ENCODE results near the gene SPAG17. TPM values are rescaled to one million over a fixed set of nuclear protein-coding genes. Genes with fewer than 3 reads are reported as not detected.

The SPAG17 gene
- polyA plus RNA-seq, 1 donor from 2014 or later, result 0.25 TPM

DNA sequence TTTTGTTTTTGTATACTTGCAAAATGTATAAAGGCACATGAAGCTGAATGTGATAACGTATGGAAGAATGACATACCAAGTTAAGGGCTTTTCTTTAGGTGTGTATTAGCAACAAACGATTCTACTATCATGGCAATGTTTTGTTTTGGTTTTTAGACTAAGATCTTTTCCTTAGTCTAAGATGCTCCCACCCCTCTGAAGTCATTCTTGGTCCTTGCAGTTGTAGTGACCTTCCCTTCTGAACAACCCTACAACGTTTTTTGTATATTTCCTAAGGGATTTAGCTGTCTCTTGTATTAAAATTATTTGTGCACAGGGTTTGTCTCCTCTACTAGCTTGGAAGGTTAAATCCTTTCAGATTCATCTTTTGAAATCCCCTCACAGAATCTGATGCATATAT is 61.0 kb downstream of the SPAG17 start:
- Histone ChIP-seq H3K9ac (ENCODE audit: low read length) (no peak overlapping the region), H4K20me1 (ENCODE audit: insufficient read depth) (no peaks in the 10 kb centered on the region), H3K27ac (ENCODE audit: low read length) (no peak overlapping the region), H3K79me2 (replicated peaks; ENCODE audit: insufficient read depth, low read length) (no peaks in the 10 kb centered on the region), H3K9me3 (ENCODE audit: low read length) (no peaks in the 10 kb centered on the region), H3K4me2 (ENCODE audit: low read length) (no peak overlapping the region), H3F3A (ENCODE audit: insufficient read depth, low read length, poor library complexity, severe bottlenecking) (no peaks in the 10 kb centered on the region), H3K9me2 (ENCODE audit: insufficient read depth, low read length) (no peaks in the 10 kb centered on the region), H3K27me3 (ENCODE audit: insufficient read depth, low read depth, low read length) (no peaks in the 10 kb centered on the region), H2AFZ (ENCODE audit: low read depth, low read length) (no peak overlapping the region), H3K4me3 (ENCODE audit: low read length) (no peak overlapping the region), H3K36me3 (ENCODE audit: insufficient read depth, low read length) (no peaks in the 10 kb centered on the region)
- TF ChIP-seq, protein P1, sequence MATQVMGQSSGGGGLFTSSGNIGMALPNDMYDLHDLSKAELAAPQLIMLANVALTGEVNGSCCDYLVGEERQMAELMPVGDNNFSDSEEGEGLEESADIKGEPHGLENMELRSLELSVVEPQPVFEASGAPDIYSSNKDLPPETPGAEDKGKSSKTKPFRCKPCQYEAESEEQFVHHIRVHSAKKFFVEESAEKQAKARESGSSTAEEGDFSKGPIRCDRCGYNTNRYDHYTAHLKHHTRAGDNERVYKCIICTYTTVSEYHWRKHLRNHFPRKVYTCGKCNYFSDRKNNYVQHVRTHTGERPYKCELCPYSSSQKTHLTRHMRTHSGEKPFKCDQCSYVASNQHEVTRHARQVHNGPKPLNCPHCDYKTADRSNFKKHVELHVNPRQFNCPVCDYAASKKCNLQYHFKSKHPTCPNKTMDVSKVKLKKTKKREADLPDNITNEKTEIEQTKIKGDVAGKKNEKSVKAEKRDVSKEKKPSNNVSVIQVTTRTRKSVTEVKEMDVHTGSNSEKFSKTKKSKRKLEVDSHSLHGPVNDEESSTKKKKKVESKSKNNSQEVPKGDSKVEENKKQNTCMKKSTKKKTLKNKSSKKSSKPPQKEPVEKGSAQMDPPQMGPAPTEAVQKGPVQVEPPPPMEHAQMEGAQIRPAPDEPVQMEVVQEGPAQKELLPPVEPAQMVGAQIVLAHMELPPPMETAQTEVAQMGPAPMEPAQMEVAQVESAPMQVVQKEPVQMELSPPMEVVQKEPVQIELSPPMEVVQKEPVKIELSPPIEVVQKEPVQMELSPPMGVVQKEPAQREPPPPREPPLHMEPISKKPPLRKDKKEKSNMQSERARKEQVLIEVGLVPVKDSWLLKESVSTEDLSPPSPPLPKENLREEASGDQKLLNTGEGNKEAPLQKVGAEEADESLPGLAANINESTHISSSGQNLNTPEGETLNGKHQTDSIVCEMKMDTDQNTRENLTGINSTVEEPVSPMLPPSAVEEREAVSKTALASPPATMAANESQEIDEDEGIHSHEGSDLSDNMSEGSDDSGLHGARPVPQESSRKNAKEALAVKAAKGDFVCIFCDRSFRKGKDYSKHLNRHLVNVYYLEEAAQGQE (IDR thresholded peaks at IDR 0.05; ENCODE audit: borderline replicate concordance), result no peak
- TF ChIP-seq RAD21 (conservative IDR thresholded peaks at IDR 0.05), result no peak
- TF ChIP-seq TAF1 (IDR thresholded peaks at IDR 0.05; ENCODE audit: low read depth), result no peak
- TF ChIP-seq CTCF (IDR thresholded peaks at IDR 0.05; ENCODE audit: poor library complexity, severe bottlenecking), result no peak
- TF ChIP-seq POLR2AphosphoS5 (IDR thresholded peaks at IDR 0.05), result no peak
- no peak for TF ChIP-seq EZH2 (IDR thresholded peaks at IDR 0.05; ENCODE audit: borderline replicate concordance, insufficient read depth, low read length, poor library complexity, severe bottlenecking)
- TF ChIP-seq EP300 (conservative IDR thresholded peaks at IDR 0.05; ENCODE audit: poor library complexity, severe bottlenecking), result no peak
- TF ChIP-seq MXI1 (conservative IDR thresholded peaks at IDR 0.05; ENCODE audit: poor library complexity, severe bottlenecking), result no peak

DNA sequence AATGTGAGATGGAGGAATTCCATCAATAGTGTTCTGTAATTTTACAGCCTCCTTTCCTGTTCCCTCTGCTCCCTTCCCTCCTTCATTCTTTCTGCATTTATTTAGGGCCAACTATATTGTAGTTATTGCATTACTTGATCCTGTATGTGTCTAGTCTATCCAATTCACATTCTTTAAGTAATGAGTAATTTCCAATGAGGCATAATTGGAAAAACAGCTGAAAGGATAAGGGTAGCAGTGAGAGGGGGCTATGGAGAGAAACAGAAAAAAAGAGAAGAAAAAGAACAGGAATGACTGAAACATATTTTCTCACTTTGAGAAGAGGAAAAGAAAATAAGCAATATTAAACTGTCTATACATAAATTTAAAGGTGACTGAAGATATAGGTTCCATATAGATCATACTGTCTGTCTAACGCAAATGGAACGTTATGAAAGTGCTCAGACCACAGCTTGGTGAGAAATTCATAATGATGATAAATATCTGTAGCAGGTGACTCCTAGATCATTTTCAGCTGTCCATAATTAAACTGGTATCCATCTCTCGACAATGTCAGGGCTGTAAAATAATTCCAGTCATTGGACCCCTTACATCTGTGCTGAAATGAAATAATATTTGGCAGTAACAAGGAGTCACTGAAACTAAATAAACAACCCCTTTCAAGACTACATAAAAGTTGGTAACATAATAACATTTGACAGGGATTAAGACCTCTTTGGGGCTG is 61.8 kb downstream of the SPAG17 start:
- H3F3A ChIP-seq (ENCODE audit: insufficient read depth, low read length, poor library complexity, severe bottlenecking), result no peaks in the 10 kb centered on the region
- H3K36me3 ChIP-seq (ENCODE audit: insufficient read depth, low read length), result no peaks in the 10 kb centered on the region
- no peaks in the 10 kb centered on the region for H3K9me2 ChIP-seq (ENCODE audit: insufficient read depth, low read length)
- no peak overlapping the region for H3K4me3 ChIP-seq (ENCODE audit: low read length)
- TF ChIP-seq RAD21 (conservative IDR thresholded peaks at IDR 0.05) (no peak), POLR2AphosphoS5 (IDR thresholded peaks at IDR 0.05) (no peak), MXI1 (conservative IDR thresholded peaks at IDR 0.05; ENCODE audit: poor library complexity, severe bottlenecking) (no peak)
- no peaks in the 10 kb centered on the region for H3K79me2 ChIP-seq (replicated peaks; ENCODE audit: insufficient read depth, low read length)
- H3K4me2 ChIP-seq (ENCODE audit: low read length), result no peak overlapping the region
- no peaks in the 10 kb centered on the region for H3K27me3 ChIP-seq (ENCODE audit: insufficient read depth, low read depth, low read length)
- no peaks in the 10 kb centered on the region for H4K20me1 ChIP-seq (ENCODE audit: insufficient read depth)
- no peaks in the 10 kb centered on the region for H3K9me3 ChIP-seq (ENCODE audit: low read length)
- no peak overlapping the region for H3K9ac ChIP-seq (ENCODE audit: low read length)
- H2AFZ ChIP-seq (ENCODE audit: low read depth, low read length), result no peak overlapping the region
- H3K27ac ChIP-seq (ENCODE audit: low read length), result no peak overlapping the region

All from neural cell (in vitro differentiated cells).